ENCODE results near the gene ZNRF3.
"Not testable (repeated sequence)": the region's sequence is repeated elsewhere in the genome, so short reads cannot be mapped to it uniquely, and the experiment has no call there.

ZNRF3 gene

DNA sequence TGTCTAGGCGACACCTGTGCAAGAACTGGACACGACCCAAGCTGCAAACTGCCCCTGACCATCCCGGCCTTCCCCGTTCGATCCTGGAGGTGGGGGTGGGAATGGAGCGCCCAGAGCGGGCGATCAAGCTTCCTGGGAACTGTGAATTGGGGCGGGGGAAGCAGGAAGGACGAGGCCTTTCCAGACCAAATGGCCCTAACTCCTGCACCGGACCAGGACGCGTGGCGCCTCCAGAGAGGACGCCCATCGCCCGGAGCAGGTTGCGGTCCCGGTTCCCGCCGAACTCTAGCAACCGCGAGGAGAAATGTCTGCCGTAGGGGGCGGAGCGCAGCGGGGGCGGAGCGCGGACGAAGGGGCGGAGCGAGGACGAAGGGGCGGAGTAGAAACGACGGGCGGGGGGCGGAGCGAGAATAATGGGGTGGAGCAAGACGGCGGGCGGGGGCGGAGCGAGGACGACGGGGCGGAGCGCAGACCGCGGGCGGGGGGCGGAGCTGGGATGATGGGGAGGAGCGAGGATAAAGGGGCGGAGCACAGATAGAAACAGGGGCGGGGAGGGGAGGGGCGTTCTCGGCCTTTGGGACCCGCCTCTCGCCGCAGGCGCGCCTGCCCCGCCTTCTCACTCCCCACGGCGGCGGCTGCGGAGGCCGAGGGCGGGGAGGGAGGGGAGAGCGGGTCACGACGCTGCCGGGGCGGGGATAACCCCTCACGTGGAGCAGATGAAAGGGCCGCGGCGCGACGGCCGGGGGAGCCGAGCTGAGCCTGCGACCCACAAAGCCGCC is at the start of gene ZNRF3:
Gene ZNRF3, plus strand, starts transcription at position 695 of the 779 bp plus-strand sequence. CDS start 195 bp downstream, outside the sequence.
- peak; percentile 73 to 87 for DNase-seq (ENCODE audit: extremely low read depth in 1 of 2, low read depth in 1 of 2)

DNA sequence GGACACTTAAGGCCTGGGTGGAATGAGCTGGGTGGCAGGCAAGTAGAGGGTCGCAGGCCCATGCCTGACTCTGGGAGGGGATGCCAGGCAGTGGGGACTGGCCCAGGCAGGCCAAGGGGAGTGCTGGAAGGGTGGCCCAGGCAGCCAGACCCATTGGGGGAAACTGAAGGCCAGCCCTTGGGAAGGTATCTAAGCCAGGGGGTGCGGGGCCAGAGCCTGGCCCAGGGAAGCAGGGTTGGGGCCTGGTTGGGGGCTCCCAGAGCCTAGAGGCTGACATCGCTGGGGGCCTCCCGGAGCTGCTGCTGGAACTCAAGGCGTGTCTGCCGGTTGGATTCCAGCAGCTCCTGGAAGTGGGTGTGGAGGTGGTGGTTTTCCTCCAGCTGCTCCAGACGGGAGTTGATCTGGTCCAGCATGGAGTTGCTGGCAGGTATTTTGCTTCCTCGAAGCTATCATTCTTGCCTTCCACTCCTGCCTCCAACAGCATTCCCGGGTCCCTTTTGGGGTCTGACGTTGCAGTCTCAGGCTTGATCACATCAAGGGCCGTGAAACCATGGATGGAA is 47.7 kb upstream of the ZNRF3 start:
- DNase-seq (ENCODE audit: extremely low read depth in 1 of 2, low read depth in 1 of 2) = no peak

DNA sequence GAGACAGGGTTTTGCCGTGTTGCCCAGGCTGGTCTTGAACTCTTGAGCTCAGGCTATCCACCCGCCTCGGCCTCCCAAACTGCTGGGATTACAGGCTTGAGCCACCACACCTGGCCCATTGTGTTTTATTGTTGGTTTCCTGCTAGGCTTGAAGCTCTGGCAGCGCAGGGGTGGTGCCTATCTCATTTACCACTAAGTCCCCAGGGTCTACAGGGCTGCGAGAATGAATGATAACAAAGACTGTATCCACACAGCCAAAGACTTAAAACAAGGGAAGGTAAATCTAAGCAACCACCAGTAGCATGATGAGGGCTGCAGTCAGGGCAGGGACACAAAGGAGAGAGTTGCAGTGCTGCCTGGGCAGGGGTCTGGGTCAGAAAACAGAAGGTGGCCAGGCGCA is 45.7 kb upstream of the ZNRF3 start:
- DNase-seq (ENCODE audit: extremely low read depth in 1 of 2, low read depth in 1 of 2) = no peak

DNA sequence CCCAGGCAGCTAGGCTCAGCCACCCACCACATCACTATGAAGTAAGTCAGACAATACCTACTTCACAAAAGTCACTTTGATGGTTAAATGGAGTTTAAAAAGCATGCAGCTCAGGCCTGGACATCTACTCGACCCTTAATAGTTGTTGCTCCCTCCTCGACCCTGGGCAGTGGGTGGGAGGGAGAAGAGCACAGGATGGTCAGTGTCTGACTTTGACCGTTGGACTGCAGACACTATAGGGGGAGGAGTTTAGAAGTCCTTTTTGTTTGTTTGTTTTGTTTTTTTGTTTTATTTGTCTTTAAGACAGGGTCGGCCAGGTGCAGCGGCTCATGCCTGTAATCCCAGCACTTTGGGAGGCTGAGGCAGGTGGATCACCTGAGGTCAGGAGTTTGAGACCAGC is 44.4 kb upstream of the ZNRF3 start:
- DNase-seq (ENCODE audit: extremely low read depth in 1 of 2, low read depth in 1 of 2) = no peak

DNA sequence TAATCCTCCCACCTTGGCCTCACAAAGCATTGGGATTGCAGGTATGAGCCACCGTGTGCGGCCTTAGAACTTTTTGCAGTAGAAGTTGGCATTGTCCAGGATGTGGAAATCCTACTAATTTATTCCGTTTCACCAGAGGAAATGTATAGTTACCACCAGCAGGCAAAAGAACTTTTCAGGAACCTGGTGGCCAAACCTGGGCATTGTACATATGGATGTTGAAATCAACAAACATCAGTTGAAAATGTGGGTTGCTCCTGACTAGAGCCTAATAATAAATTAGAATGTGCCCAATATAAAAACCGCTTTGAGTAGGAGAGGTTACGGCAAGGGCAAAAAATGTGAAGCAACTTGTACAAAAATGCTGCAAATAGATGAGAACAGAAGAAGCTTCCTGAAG is 42.3 kb upstream of the ZNRF3 start:
- no peak for DNase-seq (ENCODE audit: extremely low read depth in 1 of 2, low read depth in 1 of 2)

DNA sequence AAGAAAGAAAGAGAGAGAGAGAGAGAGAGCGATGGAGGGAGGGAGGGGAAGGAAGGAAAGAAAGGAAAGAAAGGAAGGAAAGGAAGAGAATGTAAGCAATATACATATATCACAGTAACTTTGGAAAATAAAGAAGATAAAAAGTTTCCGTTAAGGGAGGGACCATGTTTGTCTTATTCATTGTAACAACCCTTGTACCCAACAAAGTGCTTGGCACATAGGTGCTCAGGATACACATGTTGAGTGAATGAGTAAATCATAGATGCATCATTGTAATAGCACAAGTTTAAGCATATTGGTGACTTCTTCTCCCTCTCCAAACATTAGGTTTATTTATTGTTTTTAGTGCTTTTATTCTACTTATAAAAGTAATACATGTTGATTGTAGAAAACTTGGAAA is 39.7 kb upstream of the ZNRF3 start:
- DNase-seq (ENCODE audit: extremely low read depth in 1 of 2, low read depth in 1 of 2) = no peak

DNA sequence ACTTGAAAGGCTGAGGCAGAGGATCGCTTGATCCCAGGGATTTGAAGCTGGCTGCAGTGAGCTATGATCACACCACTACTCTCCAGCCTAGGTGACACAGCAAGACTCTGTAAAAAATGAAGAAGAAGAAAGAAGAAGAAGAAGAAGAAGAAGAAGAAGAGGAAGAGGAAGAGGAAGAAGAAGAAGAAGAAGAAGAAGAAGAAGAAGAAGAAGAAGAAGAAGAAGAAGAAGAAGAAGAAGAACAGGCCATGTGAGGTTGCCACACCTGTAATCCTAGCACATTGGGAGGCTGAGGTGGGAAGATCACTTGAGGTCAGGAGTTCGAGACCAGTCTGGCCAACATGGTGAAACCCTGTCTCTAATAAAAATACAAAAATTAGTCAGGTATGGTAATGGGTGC is 39.1 kb upstream of the ZNRF3 start:
- not testable (repeated sequence) for DNase-seq (ENCODE audit: extremely low read depth in 1 of 2, low read depth in 1 of 2)

DNA sequence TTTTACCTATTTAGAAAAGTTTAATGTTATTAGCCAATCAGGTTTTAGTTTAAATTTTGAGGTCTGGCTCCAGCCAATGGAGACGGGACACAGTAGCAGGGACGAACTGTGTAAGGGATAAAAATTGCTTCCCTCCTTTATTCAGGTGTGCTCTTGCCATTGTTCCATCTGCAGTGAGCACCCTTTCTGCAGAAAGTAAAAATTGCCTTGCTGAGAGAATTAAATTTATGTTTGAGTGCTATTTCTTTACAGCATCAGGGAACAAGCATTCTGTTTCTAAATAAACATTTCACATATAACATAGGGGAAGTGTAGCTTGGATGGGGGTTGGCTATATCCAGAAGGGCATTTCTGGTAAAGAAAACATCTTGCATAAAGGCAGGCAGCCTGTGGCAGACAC is 36.4 kb upstream of the ZNRF3 start:
- DNase-seq (ENCODE audit: extremely low read depth in 1 of 2, low read depth in 1 of 2) = no peak

DNA sequence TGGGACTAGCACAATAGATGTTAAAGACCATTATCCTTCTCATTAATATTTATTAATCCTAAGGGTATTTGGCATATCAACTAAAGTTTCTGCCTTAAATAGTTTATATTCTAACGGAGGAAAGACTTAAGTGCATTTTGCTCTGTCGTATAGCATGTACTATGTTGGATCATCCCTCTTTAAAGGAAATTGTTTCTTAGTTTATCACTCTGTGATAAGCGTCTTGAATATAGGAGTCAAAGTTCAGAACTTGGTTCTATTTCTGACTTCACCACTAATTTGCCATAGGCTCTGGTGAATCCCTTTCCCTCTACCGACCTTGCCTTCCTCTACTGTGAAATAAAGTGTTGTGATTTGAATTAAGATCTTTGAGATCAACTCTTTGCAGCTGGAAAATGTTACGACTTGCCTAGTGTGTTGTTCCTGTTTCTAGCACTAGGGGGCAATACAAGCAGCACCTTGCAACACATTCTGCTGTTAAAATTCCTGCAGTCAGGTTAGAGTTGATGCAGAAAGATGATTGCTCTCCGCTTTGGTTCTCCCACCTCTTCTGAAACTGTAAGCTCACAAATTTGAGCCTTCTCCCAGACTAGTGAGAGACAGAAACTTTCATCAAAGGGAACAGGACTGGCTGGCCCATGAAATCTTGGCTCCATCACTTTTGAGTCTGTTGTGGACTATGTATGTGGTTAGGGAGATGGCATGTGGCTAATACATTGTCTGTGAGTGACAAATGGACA is 27.8 kb upstream of the ZNRF3 start:
- peak; percentile 1 to 3 for DNase-seq (ENCODE audit: extremely low read depth in 1 of 2, low read depth in 1 of 2)

DNA sequence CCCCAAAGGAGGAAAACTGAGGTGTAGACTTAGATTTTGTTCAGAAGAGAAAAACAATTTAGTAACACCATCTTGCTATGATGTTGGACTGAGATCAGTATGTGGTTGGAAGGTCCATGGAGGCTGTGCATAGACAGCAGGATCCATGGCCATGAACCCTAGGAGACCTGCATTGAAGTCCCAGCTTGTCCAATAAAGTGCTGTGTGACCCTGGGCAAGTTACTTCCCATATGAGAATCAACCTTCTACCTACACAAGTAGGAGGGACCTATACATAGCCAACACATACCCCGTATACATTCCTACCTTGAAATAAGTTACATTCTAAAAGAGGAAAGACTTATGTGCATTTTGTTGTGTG is 27.3 kb upstream of the ZNRF3 start:
- no peak for DNase-seq (ENCODE audit: extremely low read depth in 1 of 2, low read depth in 1 of 2)

DNA sequence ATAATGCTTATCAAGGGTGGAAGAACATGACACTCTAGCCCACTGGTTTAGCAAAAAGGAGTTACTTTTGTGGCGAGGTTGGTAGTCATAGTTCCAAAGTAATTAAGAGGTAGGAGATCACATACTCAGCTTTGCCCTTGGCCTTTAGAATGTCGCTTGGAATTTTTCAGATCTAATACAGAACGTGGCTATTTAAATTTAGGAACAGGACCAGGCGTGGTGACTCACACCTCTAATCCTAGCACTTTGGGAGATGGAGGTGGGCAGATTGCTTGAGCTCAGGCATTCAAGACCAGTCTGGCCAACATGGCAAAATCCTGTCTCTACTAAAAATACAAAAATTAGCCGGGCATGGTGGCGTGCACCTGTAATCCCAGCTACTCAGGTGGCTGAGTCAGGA is 26.1 kb upstream of the ZNRF3 start:
- no peak for DNase-seq (ENCODE audit: extremely low read depth in 1 of 2, low read depth in 1 of 2)

DNA sequence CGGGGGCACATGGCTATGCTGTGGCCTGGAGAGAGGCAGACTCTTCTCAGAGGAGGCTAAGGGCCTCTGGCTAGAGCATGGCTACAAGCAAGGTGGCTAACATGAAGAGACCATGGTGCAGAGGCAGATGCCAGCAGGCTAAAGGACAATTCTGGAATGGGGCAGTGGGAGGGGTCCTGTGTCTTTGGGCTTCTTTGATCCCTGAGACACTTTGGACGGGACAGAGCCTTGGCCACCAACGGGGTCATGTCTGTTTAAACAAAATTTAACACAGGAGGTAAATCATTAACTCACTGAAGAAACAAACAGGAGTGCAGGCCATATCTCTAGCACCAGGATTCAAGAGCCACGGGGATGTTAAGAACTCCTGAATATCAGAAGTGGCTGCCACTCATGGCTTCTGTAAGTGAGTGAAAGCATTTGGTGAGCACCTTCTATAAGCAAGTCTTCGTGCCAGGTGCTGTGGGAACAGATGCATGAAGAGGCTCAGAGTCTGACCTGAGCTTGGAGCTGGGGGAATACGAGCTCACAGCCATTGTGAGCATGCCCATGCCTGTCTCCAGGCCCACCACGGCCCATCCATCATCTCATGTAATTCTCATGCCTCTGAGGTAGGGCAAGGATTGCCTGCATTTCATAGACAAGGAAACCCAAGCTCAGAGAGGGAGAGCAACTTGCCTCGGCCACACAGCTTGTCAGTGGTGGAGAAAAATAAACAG is 18.3 kb upstream of the ZNRF3 start:
- no peak for DNase-seq (ENCODE audit: extremely low read depth in 1 of 2, low read depth in 1 of 2)

DNA sequence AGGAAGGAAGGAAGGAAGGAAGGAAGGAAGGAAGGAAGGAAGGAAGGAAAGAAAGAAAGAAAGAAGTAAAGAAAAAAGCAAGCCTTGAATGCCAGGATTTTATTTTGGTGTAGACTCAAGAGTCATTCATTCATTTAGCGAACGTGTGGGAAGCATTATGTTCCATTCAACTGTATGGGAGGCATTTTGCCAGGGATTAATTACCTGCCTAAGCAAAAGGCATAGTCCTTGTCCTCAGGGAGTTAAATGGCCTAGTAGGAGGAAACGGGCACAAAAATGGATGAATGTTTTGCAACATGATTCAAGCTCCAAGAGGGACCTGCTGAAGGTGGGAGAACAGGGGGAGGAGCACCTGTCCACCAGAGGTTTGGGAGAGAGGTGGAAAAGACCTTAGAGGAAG is 16.2 kb upstream of the ZNRF3 start:
- DNase-seq (ENCODE audit: extremely low read depth in 1 of 2, low read depth in 1 of 2) = no peak

DNA sequence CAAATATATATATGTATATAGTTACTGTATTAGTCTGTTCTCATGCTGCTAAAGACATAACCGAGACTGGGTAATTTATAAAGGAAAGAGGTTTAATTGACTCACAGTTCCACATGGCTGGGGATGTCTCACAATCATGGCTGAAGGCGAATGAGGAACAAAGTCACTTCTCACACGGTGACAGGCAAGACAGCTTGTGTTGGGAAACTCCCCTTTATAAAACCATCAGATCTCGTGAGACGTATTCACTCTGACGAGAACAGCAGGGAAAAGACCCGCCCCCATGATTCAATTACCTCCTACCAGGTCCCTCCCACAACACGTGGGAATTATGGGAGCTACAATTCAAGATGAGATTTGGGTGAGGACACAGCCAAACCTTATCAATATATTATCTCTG is 15.0 kb upstream of the ZNRF3 start:
- DNase-seq (ENCODE audit: extremely low read depth in 1 of 2, low read depth in 1 of 2) = not testable (repeated sequence)

DNA sequence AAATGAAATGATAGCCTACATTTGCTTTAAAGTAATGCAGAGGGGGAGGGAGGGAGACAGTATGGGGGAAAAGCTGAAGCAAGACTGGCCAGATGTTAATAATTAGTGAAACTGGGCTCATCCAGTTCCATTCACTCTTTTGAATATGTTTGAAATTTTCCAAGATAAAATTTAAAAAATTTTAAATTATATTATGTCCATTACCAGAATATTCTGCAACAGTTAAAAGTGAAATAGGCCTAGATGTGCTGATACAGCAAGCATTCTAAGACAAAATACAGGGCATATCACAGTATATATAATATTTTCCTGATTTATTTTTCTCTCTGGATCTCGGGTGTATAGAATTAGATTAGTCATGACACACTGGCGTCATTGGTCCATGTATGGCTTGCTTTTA is 13.6 kb upstream of the ZNRF3 start:
- no peak for DNase-seq (ENCODE audit: extremely low read depth in 1 of 2, low read depth in 1 of 2)

DNA sequence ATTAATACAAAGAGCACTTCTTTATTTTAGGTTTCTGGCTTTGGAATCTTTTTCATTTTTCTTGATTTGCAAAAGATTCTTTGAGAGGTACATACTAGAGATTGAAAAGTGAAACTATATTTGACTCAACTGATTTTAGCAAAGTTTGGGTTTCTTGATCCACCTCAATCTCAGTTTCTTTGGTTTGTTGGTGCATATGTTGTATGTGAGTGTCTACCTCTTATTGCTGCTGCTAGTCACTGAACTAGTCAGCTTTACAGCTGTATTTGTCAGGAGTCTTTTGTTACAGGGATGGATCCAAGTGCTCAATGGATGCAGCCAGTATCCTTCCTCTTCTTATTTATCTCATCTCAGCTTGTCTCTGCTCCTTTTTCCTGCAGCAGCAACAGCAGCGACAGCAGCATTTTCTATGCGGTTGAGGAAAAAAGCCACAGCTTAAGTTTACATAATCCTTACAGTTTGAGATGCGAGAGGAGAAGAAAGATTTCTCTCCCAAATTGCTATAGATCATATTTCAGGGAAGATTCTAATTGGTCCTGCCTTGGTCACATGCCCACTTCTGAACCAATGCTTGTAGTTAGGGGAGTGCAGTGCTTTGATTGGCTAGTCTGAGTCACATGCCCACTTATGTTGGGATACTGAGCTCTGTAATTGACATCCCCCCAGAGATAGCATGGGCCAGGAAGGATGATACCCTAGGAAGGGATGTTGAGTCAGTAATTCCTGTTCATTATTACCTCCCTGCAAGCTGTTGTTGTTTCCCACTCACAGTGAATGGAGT is 10.0 kb upstream of the ZNRF3 start:
- DNase-seq (ENCODE audit: extremely low read depth in 1 of 2, low read depth in 1 of 2) = no peak

DNA sequence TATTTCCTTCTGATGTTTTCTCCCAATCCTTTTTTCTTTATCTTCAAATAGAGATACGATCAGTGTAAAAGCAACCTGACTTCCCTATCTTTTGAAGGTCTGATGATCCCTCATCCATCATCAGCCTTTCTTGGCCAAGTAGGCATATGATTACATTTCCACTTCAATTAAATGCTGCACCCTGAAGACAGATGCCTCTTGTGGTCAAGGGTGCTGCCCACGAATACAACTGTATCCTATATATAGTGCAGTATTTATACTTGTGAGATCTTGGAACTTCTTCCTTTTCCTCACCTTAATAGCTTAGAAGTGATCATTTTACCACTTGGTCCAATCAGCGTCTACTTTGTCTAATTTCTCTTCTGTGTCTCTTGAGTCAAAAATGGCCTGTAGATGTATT is 9.3 kb upstream of the ZNRF3 start:
- no peak for DNase-seq (ENCODE audit: extremely low read depth in 1 of 2, low read depth in 1 of 2)

DNA sequence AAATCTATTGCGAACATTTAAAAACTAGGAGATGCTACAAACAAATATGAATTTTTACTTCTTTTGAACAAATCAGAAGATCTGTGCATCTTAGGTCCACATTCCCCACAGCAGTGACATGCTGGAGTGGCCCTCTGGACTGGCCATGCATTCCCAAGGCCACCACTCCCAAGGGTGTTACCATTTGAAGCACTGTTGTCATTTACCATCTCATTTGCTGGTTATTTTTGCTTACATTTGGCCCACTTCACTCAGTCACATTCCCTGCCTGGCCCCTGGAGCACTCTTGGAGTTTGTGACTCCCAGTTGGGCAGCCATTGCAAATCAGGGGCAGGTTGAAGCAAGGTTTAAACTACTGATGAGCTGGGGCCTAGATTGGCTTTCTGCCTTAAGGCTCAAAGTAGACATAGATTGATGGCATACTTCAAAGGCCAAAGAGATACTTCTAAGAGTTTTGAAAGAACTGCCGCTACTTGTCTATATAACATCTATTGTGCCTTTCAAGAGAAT is 8.5 kb upstream of the ZNRF3 start:
- DNase-seq (ENCODE audit: extremely low read depth in 1 of 2, low read depth in 1 of 2) = no peak

DNA sequence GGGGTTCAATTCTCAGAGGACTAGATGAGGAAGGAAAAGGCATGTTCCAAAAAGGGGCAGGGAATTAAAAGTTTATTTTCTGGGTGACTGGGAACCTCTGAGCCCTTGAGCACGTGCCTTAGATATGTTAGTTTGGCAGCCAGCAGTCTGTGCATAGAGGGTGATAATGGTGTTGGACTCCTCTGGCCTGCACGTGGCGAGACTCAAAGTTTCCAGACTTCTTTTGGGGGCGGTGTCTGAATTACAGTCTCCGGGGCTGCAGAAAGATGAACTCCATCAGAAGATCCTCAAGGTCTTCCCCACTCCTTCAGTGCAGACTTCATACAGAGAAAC is 861 bp upstream of the ZNRF3 start:
- no peak for DNase-seq (ENCODE audit: extremely low read depth in 1 of 2, low read depth in 1 of 2)

DNA sequence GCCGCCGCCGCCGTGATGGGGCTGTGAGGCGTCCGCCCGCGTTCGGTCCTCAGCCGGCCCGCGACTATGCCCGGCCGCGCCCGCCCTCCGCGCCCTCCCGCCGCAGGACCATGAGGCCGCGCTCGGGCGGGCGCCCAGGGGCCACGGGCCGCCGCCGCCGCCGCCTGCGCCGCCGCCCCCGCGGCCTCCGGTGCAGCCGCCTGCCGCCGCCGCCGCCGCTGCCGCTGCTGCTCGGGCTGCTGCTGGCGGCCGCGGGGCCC is 215 bp downstream of the ZNRF3 start:
- DNase-seq (ENCODE audit: extremely low read depth in 1 of 2, low read depth in 1 of 2) = no peak
